ENCODE data around the gene GTSE1.
A peak's percentile ranks its signal among the peaks of the same experiment; 100 is the strongest.

GTSE1 gene

DNA sequence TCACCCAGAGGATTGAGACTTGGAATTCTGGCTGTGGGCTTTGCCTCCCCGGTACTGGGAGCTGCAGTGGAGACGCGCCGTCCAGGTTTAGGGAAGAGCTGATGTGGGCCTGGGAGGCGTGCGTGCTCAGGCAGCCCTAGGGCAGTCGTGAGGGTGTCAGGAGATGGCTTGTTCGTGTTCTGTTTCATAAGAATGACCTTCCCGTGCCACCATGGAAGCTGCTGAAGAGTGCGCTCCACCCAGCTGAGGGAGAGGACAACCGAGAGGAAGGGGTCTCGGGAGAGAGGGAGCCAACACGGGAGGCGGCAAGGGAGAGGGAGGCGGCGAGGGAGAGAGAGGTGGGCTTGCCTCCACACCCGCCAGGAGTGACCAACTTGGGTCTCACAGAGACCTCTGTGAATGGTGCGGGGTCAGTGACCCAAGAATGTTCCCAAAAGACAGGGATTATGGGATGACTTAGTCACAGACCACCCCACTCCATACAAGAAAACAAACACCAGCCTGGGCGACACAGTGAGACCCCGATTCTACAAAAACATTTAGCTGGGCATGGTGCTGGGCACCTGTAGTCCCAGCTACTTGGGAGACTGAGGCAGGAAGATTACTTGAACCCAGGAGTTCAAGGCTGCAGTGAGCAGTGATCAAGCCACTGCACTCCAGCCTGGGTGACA is 24.2 kb downstream of the GTSE1 start:
- no peaks in the 10 kb centered on the region for H3K4me1 ChIP-seq (ENCODE audit: insufficient read depth, low read length)
- peaks cover 15% of the 10 kb centered on the region for H3K36me3 ChIP-seq (ENCODE audit: insufficient read depth, low read length)
- no peak overlapping the region for H3K9ac ChIP-seq (ENCODE audit: low read depth, low read length)
- no peaks in the 10 kb centered on the region for H3K9me3 ChIP-seq (ENCODE audit: control insufficient read depth, insufficient read depth, low read length)

DNA sequence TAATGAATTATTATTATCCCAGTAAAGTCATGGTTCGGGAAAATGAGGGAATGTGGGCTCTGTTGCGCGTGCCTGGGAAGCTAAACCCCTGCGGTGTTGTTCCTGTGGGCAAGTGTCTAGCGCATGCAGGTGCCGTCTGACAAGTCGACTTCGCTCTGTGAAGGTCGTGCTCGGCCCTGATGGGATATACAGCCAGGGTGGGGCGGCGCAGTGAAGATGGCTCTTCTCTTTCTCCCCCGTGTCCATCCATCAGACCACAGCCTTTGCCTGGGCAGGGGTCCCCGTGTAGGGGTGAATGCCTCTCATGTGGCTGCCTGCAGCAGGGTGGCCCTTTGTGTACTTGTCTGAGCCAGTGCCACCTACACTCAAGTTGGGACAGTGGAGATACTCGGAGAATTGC is 26.0 kb downstream of the GTSE1 start:
- no peaks in the 10 kb centered on the region for H3K4me1 ChIP-seq (ENCODE audit: insufficient read depth, low read length)
- peaks cover 18% of the 10 kb centered on the region for H3K36me3 ChIP-seq (ENCODE audit: insufficient read depth, low read length)
- H3K9me3 ChIP-seq (ENCODE audit: control insufficient read depth, insufficient read depth, low read length): no peaks in the 10 kb centered on the region
- H3K9ac ChIP-seq (ENCODE audit: low read depth, low read length): no peak overlapping the region

DNA sequence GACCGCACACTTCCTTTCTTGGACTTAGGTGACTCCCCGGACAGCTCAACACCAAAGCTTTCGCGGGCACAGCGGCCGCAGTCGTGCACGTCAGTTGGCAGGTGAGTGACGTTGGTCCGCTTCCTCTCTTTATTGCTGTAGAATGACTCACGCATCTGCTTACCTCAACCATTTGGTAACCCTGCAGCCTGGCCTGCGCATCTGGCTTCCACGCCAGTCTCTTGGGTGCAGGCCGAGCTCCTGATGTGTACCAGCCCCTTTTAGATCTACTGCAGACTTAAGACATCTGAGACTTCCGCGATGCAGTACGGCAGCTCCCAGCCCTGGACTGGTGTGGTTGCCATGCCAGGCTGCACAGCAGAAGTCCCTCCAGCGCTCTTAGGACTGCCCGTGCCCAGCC is 26.5 kb downstream of the GTSE1 start:
- Histone ChIP-seq H3K9me3 (ENCODE audit: control insufficient read depth, insufficient read depth, low read length) (no peaks in the 10 kb centered on the region), H3K9ac (ENCODE audit: low read depth, low read length) (no peak overlapping the region), H3K4me1 (ENCODE audit: insufficient read depth, low read length) (no peaks in the 10 kb centered on the region), H3K36me3 (ENCODE audit: insufficient read depth, low read length) (peaks cover 18% of the 10 kb centered on the region)

DNA sequence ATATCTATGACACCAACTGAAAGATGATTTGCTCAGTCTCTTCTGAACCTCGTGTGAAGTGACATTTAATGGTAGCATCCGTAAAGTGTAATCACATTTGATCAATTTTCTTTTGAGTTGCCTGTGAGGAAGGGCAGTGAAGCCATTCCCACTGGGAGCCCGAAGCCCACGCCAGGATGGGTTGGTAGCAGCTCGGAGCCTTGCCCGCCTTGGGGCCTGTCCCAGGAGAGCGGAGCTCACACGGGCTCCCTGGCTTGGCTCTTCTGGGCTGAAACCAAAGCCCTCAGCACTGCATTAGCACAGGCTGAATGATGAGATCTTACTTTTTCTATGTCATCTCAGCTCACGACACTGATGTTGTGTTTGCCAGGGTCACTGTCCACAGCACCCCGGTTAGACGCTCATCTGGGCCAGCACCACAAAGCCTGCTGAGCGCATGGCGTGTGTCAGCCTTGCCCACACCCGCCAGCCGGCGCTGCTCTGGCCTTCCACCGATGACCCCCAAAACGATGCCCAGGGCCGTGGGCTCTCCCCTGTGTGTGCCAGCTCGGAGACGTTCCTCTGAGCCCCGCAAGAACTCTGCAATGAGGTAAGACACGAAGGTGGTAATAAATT is 29.5 kb downstream of the GTSE1 start:
- Histone ChIP-seq H3K9ac (ENCODE audit: low read depth, low read length) (no peak overlapping the region), H3K36me3 (ENCODE audit: insufficient read depth, low read length) (peaks cover 27% of the 10 kb centered on the region), H3K4me1 (ENCODE audit: insufficient read depth, low read length) (no peaks in the 10 kb centered on the region), H3K9me3 (ENCODE audit: control insufficient read depth, insufficient read depth, low read length) (no peaks in the 10 kb centered on the region)

DNA sequence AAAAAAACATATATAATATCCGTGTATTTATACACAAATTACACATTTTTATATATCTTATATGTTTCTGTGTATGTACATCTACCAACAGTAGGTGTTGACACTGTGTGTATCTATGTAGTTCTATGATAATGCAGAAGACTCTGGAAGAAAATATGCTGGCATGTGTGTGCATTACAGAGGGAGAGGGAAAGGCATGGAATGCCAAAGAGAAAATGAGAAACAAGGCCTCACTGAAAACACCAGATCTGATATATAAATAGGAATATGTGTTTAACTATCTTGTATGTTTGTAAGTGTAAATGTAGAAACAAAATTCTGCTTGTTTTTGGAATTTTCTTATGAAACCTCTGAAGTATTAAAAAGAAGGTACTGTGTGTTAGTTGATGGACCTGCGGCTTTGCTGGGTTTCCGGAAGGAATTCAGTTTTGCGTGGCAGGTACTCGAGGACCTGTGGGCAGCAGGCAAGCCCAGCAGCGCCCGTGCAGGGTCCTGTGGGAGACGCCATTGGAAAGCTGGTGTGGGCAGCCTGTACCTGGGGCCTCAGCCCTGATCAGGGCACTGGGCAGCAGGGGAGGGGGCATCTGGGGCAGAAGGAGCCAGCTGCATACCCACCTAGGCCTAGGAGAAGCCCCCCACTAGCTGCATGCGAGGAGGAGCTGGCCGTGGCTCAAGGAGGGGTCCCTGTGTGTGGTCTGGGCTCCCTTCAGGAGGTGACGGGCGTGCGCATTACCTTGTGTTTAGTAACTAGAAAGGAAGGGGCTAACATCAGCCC is 31.2 kb downstream of the GTSE1 start:
- no peaks in the 10 kb centered on the region for H3K9me3 ChIP-seq (ENCODE audit: control insufficient read depth, insufficient read depth, low read length)
- no peaks in the 10 kb centered on the region for H3K4me1 ChIP-seq (ENCODE audit: insufficient read depth, low read length)
- no peak overlapping the region for H3K9ac ChIP-seq (ENCODE audit: low read depth, low read length)
- H3K36me3 ChIP-seq (ENCODE audit: insufficient read depth, low read length): peaks cover 27% of the 10 kb centered on the region

DNA sequence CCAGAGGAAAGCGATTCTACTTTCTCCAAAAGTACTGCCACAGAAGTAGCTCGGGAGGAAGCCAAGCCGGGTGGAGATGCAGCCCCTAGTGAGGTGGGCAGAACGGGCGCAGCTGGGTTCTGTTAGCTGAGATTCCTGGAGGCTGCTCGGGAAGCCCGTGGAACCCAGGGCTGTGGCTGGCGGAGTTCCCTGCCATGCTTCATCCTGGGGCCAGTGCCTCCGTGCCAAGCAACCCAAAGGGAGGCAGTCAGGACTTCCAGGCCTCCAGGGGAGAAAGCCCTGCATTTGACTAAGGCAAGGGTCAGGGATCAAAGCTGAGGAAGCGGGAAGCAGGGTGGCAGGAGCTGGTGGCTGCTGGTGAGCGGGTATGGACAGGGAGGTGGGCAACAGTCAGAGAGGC is 32.1 kb downstream of the GTSE1 start:
- Histone ChIP-seq H3K9ac (ENCODE audit: low read depth, low read length) (no peak overlapping the region), H3K9me3 (ENCODE audit: control insufficient read depth, insufficient read depth, low read length) (no peaks in the 10 kb centered on the region), H3K4me1 (ENCODE audit: insufficient read depth, low read length) (no peaks in the 10 kb centered on the region), H3K36me3 (ENCODE audit: insufficient read depth, low read length) (peaks cover 27% of the 10 kb centered on the region)

DNA sequence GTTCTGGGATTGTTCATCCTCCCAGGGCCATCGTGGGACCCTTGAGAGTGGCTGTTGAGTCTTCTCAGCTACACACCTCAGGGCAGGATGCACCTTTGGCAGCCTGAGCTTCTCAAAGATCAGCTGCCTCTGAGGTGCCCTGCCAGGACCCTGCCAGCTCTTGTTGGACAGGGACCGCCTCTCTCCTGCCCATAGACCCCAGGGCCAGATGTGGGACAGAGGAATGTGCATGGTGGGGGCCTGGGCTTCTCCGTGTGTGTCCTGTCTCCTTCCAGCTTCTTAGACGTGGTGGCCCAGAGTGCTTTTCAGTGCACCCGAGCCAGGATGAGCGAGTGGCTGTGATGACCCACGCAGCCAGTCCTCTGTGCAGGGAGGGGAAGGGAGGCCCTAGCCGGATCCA is 32.9 kb downstream of the GTSE1 start:
- no peaks in the 10 kb centered on the region for H3K9me3 ChIP-seq (ENCODE audit: control insufficient read depth, insufficient read depth, low read length)
- no peaks in the 10 kb centered on the region for H3K4me1 ChIP-seq (ENCODE audit: insufficient read depth, low read length)
- H3K9ac ChIP-seq (ENCODE audit: low read depth, low read length): no peak overlapping the region
- peaks cover 23% of the 10 kb centered on the region for H3K36me3 ChIP-seq (ENCODE audit: insufficient read depth, low read length)

DNA sequence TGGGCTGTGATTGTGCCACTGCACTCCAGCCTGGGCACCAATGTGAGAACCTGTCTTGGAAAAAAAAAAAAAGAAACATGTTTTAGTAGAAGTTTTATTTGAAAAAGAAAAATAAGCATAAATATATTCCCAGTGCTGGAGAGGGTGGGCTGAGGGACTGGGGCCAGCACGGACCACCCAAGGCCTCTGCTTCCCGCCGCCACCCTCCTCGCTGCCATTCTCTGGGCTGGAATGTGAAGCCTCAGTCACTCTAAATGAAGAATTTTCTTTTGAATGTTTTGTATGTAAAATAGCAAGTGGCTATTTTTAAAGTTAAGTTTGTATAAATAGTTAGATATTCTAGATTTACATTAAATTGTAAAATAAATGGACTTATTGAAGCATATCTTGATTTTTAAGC is 33.8 kb downstream of the GTSE1 start:
- H3K9me3 ChIP-seq (ENCODE audit: control insufficient read depth, insufficient read depth, low read length): no peaks in the 10 kb centered on the region
- H3K36me3 ChIP-seq (ENCODE audit: insufficient read depth, low read length): peaks cover 23% of the 10 kb centered on the region
- H3K9ac ChIP-seq (ENCODE audit: low read depth, low read length): no peak overlapping the region
- no peaks in the 10 kb centered on the region for H3K4me1 ChIP-seq (ENCODE audit: insufficient read depth, low read length)

DNA sequence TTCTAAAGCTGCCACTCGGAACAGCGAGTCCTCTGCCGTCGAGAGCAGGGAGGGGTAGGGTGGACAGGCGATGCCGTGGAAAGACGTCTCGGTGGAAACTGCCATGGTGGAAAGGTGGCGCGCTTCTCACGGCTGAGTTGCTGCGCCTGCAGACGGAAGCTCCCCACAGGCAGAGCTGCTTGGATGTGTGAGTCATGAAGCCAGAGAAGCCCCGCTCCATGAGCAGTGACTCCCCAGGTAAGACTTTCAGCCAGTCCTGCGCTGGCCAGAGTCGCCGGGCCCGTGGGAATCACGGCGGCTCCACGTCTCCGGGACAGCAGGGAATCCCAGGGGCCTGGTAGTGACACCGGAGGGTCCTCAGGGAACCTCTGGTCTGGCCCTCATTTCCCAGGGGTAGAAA is 34.8 kb downstream of the GTSE1 start:
- Histone ChIP-seq H3K4me1 (ENCODE audit: insufficient read depth, low read length) (no peaks in the 10 kb centered on the region), H3K9ac (ENCODE audit: low read depth, low read length) (no peak overlapping the region), H3K9me3 (ENCODE audit: control insufficient read depth, insufficient read depth, low read length) (no peaks in the 10 kb centered on the region), H3K36me3 (ENCODE audit: insufficient read depth, low read length) (peaks cover 13% of the 10 kb centered on the region)

DNA sequence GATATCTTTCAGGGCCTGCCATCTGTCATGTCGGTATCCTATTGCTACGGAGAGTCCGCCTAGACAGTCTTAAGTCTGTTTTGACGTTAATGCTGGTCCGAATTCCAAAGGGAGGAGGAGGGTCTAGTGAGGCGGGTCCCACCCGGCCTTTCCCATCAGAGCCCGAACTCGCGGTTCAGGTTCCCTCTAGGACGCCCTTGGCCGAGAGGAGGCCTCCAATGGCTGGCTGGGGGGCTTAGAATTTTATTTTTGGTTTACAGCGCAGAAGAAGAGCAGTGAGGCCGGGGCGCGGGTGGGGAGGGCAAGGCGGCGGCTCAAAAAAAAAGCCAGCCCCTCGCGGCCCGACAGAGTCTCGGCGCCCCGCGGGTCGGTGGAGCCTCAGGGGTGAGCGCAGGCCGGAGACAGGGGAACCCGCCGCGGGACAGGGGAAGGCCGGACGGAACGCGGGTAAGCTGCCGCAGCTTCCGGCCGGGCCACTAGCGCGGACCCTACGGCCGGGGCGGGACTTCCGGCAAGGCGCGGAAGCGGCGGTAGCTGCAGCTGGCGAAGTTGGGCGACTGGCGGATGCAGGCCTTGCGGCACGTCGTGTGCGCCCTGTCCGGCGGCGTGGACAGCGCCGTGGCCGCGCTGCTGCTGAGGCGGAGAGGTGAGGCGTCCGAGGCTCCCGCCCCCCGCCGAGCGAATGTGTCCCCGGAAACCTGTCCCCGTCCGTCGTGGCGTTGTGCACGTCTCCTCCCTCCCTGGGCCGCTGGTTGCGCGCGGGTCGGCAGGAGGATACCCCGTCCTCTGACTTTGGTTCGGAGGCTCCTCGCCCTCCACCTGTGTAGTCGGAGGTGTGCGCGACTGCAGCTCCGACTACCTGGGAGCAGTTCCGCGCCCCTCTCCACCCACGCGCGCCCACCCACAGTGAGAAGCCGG is 38.8 kb downstream of the GTSE1 start, which contains the start of gene TRMU:
Gene TRMU, plus strand, starts transcription at position 514 of the 918 bp plus-strand sequence. Its CDS starts 51 bp downstream, at position 565.
- Histone ChIP-seq H3K9me3 (ENCODE audit: control insufficient read depth, insufficient read depth, low read length) (no peaks in the 10 kb centered on the region), H3K36me3 (ENCODE audit: insufficient read depth, low read length) (peaks cover 10% of the 10 kb centered on the region), H3K4me1 (ENCODE audit: insufficient read depth, low read length) (no peaks in the 10 kb centered on the region; the same call in 1 of the 2 replicates), H3K9ac (ENCODE audit: low read depth, low read length) (peak within 1 kb of the TSS; percentile 96)

DNA sequence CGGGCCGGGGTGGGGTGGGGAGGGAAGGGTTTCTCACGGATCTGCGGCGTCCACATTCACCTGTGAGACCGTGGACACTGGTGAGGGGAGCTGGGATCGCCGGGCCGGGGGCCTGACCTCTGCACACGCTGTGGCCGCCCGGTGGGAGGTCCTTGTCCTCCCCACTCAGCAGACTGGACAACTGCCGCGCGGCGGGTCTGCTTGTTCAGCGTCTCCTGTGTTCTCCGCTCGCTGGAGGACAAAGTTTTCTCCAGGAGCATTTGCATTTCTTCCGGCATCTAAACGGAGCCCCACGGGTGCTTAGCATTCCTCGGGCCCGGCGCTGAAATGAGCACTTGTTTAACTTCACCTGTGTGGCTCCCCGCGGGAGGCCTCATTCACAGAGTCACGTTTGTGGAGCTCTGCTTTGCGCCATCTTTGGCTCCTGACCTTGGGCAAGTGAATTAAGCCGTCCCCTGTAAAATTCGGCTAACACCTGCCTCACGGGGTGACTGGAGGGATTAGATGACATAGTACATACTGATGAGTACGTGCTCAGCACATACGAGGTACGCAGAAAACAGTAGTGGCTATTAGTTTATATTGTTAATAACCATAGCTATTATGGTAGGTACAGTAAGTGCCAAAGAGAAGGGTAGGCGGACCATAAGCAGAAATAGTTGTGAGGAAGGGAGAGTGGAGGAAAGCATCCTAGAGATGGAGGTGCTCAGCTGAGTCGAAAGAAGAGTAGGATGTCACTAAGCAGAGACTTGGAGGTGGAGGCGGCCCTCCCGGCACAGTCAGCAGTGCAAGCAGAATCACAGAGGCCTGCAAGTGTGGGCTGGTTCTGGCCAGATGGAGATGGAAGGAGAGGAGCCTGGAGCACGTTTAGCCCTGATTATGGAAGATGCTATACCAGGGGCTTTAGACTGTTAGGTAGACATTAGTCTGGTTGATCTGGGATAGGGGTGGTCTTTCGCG is 39.7 kb downstream of the GTSE1 start:
- H3K9me3 ChIP-seq (ENCODE audit: control insufficient read depth, insufficient read depth, low read length): no peaks in the 10 kb centered on the region
- peak overlapping the region; percentile 96 for H3K9ac ChIP-seq (ENCODE audit: low read depth, low read length)
- no peaks in the 10 kb centered on the region; the same call in 1 of the 2 replicates for H3K4me1 ChIP-seq (ENCODE audit: insufficient read depth, low read length)
- peaks cover 13% of the 10 kb centered on the region for H3K36me3 ChIP-seq (ENCODE audit: insufficient read depth, low read length)

DNA sequence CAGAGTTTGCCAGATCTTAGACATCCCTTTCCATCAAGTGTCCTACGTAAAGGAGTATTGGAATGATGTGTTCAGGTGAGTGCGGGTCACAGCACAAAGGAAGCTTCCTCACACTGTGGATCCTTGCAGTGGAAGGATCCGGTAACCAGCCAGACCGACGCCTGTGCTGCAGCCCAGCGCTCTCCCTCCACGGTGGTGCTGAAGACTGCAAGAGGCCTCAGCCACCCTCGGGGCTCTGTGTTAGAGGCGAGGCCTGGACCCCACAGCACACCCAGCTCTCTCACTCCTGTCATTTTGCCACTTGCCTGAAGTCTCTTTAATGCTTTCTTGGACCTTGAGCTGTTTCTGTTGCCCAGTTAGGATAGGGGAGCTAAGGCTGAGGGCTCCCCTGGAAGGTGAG is 41.2 kb downstream of the GTSE1 start:
- Histone ChIP-seq H3K9ac (ENCODE audit: low read depth, low read length) (no peak overlapping the region), H3K9me3 (ENCODE audit: control insufficient read depth, insufficient read depth, low read length) (no peaks in the 10 kb centered on the region), H3K4me1 (ENCODE audit: insufficient read depth, low read length) (no peaks in the 10 kb centered on the region; the same call in 1 of the 2 replicates), H3K36me3 (ENCODE audit: insufficient read depth, low read length) (peaks cover 19% of the 10 kb centered on the region)

DNA sequence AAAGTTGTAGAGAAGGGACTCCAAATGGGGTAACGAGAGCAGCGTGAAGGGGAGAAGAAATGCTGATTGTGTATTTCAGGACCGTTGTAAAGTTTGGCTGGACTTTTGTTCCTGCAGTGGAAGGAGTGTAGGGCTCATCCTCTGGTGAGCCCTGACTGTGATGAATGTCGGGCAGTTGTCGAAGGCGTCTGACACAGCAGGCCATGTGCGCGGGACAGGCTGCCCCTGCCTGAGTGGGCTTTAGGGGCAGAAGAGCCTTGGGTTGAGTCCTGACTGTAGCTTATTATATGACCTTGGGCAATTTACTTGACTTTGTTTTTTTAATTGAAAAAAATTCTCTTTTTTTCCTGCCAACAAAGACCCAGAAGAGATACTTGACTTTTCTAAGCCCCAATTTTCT is 42.0 kb downstream of the GTSE1 start:
- H3K9ac ChIP-seq (ENCODE audit: low read depth, low read length): no peak overlapping the region
- peaks cover 19% of the 10 kb centered on the region for H3K36me3 ChIP-seq (ENCODE audit: insufficient read depth, low read length)
- no peaks in the 10 kb centered on the region; the same call in 1 of the 2 replicates for H3K4me1 ChIP-seq (ENCODE audit: insufficient read depth, low read length)
- no peaks in the 10 kb centered on the region for H3K9me3 ChIP-seq (ENCODE audit: control insufficient read depth, insufficient read depth, low read length)

Measured in ES-I3 (cell line).